Neural progenitor cell (in vitro differentiated cells): ENCODE results near the gene ALDH9A1.

ENCODE experiments used
- EZH2 ChIP-seq: fragments of 200-600 bp; sonication (generic); IDR thresholded peaks from 2 replicates; pipeline ENCODE4 v1.6.1; 2017; ENCODE audit warnings: antibody characterized with exemption, mild to moderate bottlenecking, moderate library complexity
- EZH2phosphoT487 ChIP-seq: fragments of 200-600 bp; sonication (generic); IDR thresholded peaks from 2 replicates; pipeline ENCODE4 v1.6.1; 2017; ENCODE audit warnings: antibody characterized with exemption
- TF ChIP-seq, protein P1 (sequence below): fragments of 200-600 bp; sonication (generic); IDR thresholded peaks from 2 replicates; pipeline ENCODE4 v1.5.1; 2017; ENCODE audit warnings: antibody characterized with exemption, mild to moderate bottlenecking

DNA sequence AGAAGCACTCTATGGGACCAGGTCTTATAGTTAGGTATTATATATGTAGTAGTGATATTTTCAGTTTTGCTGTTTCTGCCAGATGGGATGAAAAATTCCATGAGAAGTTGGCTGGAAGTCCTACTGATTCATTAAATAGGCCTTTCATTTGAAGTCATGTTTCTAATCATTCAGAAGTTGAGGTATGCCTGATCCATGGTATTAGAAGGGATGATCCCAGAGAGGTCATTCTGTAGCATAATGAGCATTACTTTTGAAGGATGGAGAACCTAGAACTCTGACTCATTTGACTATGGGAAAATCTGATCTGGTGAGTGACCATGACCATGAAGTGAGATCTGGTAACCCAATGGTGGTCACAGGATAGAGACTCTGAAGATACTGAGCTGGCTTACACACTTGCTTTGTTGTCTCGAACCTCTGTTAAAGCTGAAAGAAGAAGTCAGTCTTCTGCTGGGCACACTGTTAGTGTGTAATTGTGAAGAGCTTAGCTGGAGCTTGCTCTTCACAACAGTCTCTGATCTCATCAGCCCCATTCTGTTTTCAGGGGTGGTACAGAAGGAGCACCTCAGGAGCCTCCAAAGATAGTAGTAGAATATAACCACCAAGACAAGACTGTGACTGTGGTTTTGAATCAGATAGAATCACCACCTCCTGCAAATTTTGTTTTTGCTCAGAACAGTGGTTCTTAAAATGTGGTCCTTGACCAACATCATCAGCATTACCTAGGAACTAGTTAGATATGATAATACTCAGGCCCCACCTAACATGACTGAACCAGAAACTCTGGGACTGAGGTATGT lies 58.3 kb downstream of the ALDH9A1 start:
- TF ChIP-seq, protein P1, sequence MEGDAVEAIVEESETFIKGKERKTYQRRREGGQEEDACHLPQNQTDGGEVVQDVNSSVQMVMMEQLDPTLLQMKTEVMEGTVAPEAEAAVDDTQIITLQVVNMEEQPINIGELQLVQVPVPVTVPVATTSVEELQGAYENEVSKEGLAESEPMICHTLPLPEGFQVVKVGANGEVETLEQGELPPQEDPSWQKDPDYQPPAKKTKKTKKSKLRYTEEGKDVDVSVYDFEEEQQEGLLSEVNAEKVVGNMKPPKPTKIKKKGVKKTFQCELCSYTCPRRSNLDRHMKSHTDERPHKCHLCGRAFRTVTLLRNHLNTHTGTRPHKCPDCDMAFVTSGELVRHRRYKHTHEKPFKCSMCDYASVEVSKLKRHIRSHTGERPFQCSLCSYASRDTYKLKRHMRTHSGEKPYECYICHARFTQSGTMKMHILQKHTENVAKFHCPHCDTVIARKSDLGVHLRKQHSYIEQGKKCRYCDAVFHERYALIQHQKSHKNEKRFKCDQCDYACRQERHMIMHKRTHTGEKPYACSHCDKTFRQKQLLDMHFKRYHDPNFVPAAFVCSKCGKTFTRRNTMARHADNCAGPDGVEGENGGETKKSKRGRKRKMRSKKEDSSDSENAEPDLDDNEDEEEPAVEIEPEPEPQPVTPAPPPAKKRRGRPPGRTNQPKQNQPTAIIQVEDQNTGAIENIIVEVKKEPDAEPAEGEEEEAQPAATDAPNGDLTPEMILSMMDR = no peak
- TF ChIP-seq EZH2phosphoT487 = no peak
- no peak for TF ChIP-seq EZH2
